ENCODE measurements around the gene FHIT.

GRCh38 chr3:60571511-60571910 lies 679.7 kb downstream of the FHIT start:
- TF ChIP-seq POLR2A (IDR thresholded peaks at IDR 0.05; ENCODE audit: low read depth, low read length) (no peak), TAF1 (IDR thresholded peaks at IDR 0.05; ENCODE audit: borderline replicate concordance, low read depth, low read length) (no peak), POLR2AphosphoS5 (IDR thresholded peaks at IDR 0.05; ENCODE audit: low read depth, low read length) (no peak)

All from GM12892 (cell line).